K562 (cell line): Measurements from ENCODE around the gene CAPN2. TPM values are rescaled to one million over a fixed set of nuclear protein-coding genes. Genes with fewer than 3 reads are reported as not detected.
A peak's percentile ranks its signal among the peaks of the same experiment; 100 is the strongest.

Experiments
- CAMTA2 ChIP-seq: fragments of 250-450 bp; sonication (Bioruptor Pico); conservative IDR thresholded peaks from 2 replicates; pipeline ENCODE4 v1.5.1; 2022
- DPF2 ChIP-seq: fragments of 450-650 bp; IDR thresholded peaks from 2 replicates; pipeline ENCODE4 v1.6.1; 2016
- JUND ChIP-seq, 2 experiments: IDR thresholded peaks; 2 replicates in 1 of 2; 3 replicates in 1 of 2; pipeline ENCODE4 v1.6.1; 2011; ENCODE audit warnings: borderline replicate concordance in 2 of 2, low read depth in 2 of 2, low read length in 2 of 2, improper control_type of control experiment in 1 of 2, missing biosample characterization in 1 of 2, missing genetic modification characterization in 1 of 2, missing genetic modification reagents in 1 of 2
- NFIC ChIP-seq: fragments of 450-650 bp; IDR thresholded peaks from 2 replicates; pipeline ENCODE4 v1.6.1; 2017; ENCODE audit warnings: mild to moderate bottlenecking, inconsistent platforms
- NFRKB ChIP-seq: fragments of 450-650 bp; IDR thresholded peaks from 2 replicates; pipeline ENCODE4 v1.6.1; 2016; ENCODE audit warnings: low read depth
- NFYB ChIP-seq: IDR thresholded peaks from 2 replicates; pipeline ENCODE4 v1.6.1; 2011; ENCODE audit warnings: mild to moderate bottlenecking, moderate library complexity; ENCODE audit not compliant: insufficient read length; ENCODE audit errors: extremely low read depth
- PML ChIP-seq: IDR thresholded peaks from 2 replicates; pipeline ENCODE4 v1.6.1; 2012; ENCODE audit warnings: low read length, inconsistent platforms
- SOX6 ChIP-seq: fragments of 450-650 bp; IDR thresholded peaks from 2 replicates; pipeline ENCODE4 v1.6.1; 2014; ENCODE audit warnings: mild to moderate bottlenecking
- ZKSCAN8 ChIP-seq: fragments of 200-800 bp; sonication (Bioruptor generic); IDR thresholded peaks from 2 replicates; pipeline ENCODE4 v1.6.1; 2016; ENCODE audit warnings: missing genetic modification characterization, missing compliant biosample characterization
- ZNF197 ChIP-seq: fragments of 200-800 bp; sonication (Bioruptor generic); IDR thresholded peaks from 2 replicates; pipeline ENCODE4 v1.6.1; 2016; ENCODE audit warnings: low read depth, missing genetic modification characterization, missing compliant biosample characterization
- ZNF347 ChIP-seq: fragments of 450-650 bp; formaldehyde crosslinking; IDR thresholded peaks from 2 replicates; pipeline ENCODE4 v1.4.0; 2020; ENCODE audit warnings: low read depth, mild to moderate bottlenecking, moderate library complexity
- polyA plus RNA-seq, 8 experiments: library from polyadenylated mRNA; depleted of rRNA in 4 of 8; stranded (reverse) in 5 of 8; unstranded in 3 of 8; fragments of >200 nt; fragmentation: Nextera tagmentation in 2 of 8; fragmentation: Illumina TruSeq in 1 of 8; extraction: Ambion mirVana in 2 of 8; extraction: Trizol in 1 of 8; gene quantifications; 2 replicates each; pipeline versions ENCODE4 v1.2.1 to v1.2.3, GENCODE V29; 2011 to 2014; ENCODE audit warnings: inconsistent platforms in 1 of 8, missing spikeins in 1 of 8
- total RNA-seq, 7 experiments: library from RNA; depleted of rRNA in 6 of 7; stranded (reverse); fragments of >200 nt in 6 of 7; fragmentation: Illumina TruSeq in 2 of 7; extraction: Trizol in 2 of 7; gene quantifications; 2 replicates each; pipeline versions ENCODE4 v1.2.1 to v1.2.3, GENCODE V29; 2011 to 2021; ENCODE audit warnings: low replicate concordance in 1 of 7
- TF ChIP-seq, protein P1 (sequence below): fragments of 450-650 bp; IDR thresholded peaks from 2 replicates; pipeline ENCODE4 v1.6.1; 2017; ENCODE audit warnings: antibody characterized with exemption, mild to moderate bottlenecking
- TF ChIP-seq, protein P2 (sequence below): sonication (generic); IDR thresholded peaks from 2 replicates; pipeline ENCODE4 v1.6.1; 2016
- TF ChIP-seq, protein P3 (sequence below): fragments of 450-650 bp; formaldehyde crosslinking; IDR thresholded peaks from 2 replicates; pipeline ENCODE4 v1.4.0; 2020; ENCODE audit warnings: mild to moderate bottlenecking, moderate library complexity
- TF ChIP-seq, protein P4 (sequence below): fragments of 250-450 bp; sonication (Bioruptor Pico); IDR thresholded peaks from 2 replicates; pipeline ENCODE4 v1.4.0; 2020; ENCODE audit warnings: mild to moderate bottlenecking, moderate library complexity, borderline replicate concordance
- TF ChIP-seq, protein P5 (sequence below): fragments of 200-800 bp; sonication (Bioruptor generic); IDR thresholded peaks from 2 replicates; pipeline ENCODE4 v1.6.1; 2017; ENCODE audit warnings: missing genetic modification characterization, missing compliant biosample characterization

CAPN2 gene
- total and polyA plus RNA-seq, 9 of the 15 experiments (the other 6 are each of a cell fraction or from before 2014, with no cell fraction given), result 24.6 to 157 (median 101) TPM

DNA sequence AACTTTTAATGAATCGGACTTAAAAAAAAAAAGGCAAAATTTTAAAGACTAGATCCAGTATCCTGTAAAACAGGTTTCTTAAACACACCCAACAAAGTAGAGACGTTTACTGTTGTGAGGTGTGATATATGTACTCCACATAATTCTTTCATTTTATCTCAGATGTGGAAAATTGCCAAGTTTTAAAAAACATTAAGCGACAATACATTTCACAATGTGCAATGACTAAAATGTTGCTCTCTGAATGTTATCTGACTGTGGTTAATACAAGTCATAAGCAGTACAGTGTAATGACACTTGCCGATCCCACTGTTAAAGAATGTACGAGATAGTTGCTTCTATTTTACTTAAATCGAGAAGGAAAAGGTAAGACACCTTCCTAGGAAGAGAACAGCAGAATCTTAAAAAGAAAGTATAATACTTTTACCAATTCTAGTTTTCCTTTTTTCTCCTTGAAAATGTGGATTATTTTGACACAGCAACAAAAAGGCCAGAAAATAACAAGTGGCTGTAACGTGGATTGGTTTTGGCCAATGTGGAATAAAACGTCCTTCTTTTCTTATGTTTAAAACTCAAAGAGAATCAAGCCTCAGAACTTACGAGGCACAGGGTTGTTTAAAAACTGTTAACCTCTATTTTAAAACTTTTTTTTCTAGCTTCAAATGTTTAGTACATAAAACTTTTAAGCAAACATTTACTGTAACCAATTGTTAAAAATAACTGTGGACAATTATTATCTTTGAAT is 82.0 kb downstream of the CAPN2 start (continued):
- no peak for TF ChIP-seq ZNF347 (CRISPR knock-in tag)
- TF ChIP-seq NFYB, result no peak
- TF ChIP-seq SOX6, result peak; percentile 79; the same call in 1 of the 2 replicates
- TF ChIP-seq, protein P1, sequence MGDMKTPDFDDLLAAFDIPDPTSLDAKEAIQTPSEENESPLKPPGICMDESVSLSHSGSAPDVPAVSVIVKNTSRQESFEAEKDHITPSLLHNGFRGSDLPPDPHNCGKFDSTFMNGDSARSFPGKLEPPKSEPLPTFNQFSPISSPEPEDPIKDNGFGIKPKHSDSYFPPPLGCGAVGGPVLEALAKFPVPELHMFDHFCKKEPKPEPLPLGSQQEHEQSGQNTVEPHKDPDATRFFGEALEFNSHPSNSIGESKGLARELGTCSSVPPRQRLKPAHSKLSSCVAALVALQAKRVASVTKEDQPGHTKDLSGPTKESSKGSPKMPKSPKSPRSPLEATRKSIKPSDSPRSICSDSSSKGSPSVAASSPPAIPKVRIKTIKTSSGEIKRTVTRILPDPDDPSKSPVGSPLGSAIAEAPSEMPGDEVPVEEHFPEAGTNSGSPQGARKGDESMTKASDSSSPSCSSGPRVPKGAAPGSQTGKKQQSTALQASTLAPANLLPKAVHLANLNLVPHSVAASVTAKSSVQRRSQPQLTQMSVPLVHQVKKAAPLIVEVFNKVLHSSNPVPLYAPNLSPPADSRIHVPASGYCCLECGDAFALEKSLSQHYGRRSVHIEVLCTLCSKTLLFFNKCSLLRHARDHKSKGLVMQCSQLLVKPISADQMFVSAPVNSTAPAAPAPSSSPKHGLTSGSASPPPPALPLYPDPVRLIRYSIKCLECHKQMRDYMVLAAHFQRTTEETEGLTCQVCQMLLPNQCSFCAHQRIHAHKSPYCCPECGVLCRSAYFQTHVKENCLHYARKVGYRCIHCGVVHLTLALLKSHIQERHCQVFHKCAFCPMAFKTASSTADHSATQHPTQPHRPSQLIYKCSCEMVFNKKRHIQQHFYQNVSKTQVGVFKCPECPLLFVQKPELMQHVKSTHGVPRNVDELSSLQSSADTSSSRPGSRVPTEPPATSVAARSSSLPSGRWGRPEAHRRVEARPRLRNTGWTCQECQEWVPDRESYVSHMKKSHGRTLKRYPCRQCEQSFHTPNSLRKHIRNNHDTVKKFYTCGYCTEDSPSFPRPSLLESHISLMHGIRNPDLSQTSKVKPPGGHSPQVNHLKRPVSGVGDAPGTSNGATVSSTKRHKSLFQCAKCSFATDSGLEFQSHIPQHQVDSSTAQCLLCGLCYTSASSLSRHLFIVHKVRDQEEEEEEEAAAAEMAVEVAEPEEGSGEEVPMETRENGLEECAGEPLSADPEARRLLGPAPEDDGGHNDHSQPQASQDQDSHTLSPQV, result peak; percentile 77
- no peak for TF ChIP-seq PML
- peak; percentile 50; the same call in 1 of the 2 replicates for TF ChIP-seq DPF2
- TF ChIP-seq, protein P2, sequence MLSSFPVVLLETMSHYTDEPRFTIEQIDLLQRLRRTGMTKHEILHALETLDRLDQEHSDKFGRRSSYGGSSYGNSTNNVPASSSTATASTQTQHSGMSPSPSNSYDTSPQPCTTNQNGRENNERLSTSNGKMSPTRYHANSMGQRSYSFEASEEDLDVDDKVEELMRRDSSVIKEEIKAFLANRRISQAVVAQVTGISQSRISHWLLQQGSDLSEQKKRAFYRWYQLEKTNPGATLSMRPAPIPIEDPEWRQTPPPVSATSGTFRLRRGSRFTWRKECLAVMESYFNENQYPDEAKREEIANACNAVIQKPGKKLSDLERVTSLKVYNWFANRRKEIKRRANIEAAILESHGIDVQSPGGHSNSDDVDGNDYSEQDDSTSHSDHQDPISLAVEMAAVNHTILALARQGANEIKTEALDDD, result peak; percentile 23; the same call in 1 of the 2 replicates
- TF ChIP-seq ZNF197, result peak; percentile 53; the same call in 1 of the 2 replicates
- TF ChIP-seq, protein P3, sequence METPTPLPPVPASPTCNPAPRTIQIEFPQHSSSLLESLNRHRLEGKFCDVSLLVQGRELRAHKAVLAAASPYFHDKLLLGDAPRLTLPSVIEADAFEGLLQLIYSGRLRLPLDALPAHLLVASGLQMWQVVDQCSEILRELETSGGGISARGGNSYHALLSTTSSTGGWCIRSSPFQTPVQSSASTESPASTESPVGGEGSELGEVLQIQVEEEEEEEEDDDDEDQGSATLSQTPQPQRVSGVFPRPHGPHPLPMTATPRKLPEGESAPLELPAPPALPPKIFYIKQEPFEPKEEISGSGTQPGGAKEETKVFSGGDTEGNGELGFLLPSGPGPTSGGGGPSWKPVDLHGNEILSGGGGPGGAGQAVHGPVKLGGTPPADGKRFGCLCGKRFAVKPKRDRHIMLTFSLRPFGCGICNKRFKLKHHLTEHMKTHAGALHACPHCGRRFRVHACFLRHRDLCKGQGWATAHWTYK (CRISPR knock-in tag), result no peak
- TF ChIP-seq, protein P4, sequence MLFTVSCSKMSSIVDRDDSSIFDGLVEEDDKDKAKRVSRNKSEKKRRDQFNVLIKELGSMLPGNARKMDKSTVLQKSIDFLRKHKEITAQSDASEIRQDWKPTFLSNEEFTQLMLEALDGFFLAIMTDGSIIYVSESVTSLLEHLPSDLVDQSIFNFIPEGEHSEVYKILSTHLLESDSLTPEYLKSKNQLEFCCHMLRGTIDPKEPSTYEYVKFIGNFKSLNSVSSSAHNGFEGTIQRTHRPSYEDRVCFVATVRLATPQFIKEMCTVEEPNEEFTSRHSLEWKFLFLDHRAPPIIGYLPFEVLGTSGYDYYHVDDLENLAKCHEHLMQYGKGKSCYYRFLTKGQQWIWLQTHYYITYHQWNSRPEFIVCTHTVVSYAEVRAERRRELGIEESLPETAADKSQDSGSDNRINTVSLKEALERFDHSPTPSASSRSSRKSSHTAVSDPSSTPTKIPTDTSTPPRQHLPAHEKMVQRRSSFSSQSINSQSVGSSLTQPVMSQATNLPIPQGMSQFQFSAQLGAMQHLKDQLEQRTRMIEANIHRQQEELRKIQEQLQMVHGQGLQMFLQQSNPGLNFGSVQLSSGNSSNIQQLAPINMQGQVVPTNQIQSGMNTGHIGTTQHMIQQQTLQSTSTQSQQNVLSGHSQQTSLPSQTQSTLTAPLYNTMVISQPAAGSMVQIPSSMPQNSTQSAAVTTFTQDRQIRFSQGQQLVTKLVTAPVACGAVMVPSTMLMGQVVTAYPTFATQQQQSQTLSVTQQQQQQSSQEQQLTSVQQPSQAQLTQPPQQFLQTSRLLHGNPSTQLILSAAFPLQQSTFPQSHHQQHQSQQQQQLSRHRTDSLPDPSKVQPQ (CRISPR knock-in tag), result no peak
- TF ChIP-seq, protein P5, sequence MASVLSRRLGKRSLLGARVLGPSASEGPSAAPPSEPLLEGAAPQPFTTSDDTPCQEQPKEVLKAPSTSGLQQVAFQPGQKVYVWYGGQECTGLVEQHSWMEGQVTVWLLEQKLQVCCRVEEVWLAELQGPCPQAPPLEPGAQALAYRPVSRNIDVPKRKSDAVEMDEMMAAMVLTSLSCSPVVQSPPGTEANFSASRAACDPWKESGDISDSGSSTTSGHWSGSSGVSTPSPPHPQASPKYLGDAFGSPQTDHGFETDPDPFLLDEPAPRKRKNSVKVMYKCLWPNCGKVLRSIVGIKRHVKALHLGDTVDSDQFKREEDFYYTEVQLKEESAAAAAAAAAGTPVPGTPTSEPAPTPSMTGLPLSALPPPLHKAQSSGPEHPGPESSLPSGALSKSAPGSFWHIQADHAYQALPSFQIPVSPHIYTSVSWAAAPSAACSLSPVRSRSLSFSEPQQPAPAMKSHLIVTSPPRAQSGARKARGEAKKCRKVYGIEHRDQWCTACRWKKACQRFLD, result peak; percentile 58; the same call in 1 of the 2 replicates
- TF ChIP-seq CAMTA2 (CRISPR knock-in tag), result 0 out of 2 replicates have a peak, but pooled peaks have one; percentile 58
- peak; percentile 67; the same call in 1 of the 2 replicates for TF ChIP-seq ZKSCAN8 (CRISPR knock-in tag)
- TF ChIP-seq NFRKB, result peak; percentile 37; the same call in 1 of the 2 replicates
- peak; percentile 31; the same call in 1 of the 2 replicates for TF ChIP-seq JUND (IDR thresholded peaks at IDR 0.05; ENCODE audit: borderline replicate concordance, low read depth, low read length)
- peak; percentile 10; the same call in 1 of the 3 replicates for TF ChIP-seq JUND (tag; IDR thresholded peaks at IDR 0.05; ENCODE audit: borderline replicate concordance, low read depth, low read length)
- peak; percentile 88 for TF ChIP-seq NFIC
